AG04449 (cell line): ENCODE measurements around the gene INCA1.

Source experiments
- CTCF ChIA-PET: fragments of 350-600 bp; formaldehyde crosslinking; extraction: SDS; loops from one replicate; lab custom pipeline; 2021; ENCODE audit warnings: antibody characterized with exemption; lab: Yijun Ruan, JAX
- POLR2A ChIA-PET: fragments of 400-600, 350-600 bp; formaldehyde crosslinking; extraction: SDS; loops from one replicate; lab custom pipeline; 2020; ENCODE audit warnings: antibody characterized with exemption, inconsistent platforms; lab: Yijun Ruan, JAX
- DNase-seq: peaks from one replicate; pipeline ENCODE4 v3.0.0-alpha.2; 2010; ENCODE audit warnings: low read depth, low spot score
- H3K4me3 ChIP-seq: 2 replicates; pipeline ENCODE4 v1.5.1; 2011; ENCODE audit warnings: low read depth, mild to moderate bottlenecking, control low read depth, low read length
- CTCF ChIP-seq: IDR thresholded peaks from one replicate; pipeline ENCODE4 v1.5.1; 2011; ENCODE audit warnings: mild to moderate bottlenecking, moderate library complexity, low read length, control low read depth, inconsistent platforms; ENCODE audit not compliant: insufficient read depth; ENCODE audit errors: missing control alignments

INCA1 gene

GRCh38 chr17:4997302-4998026, at the start of gene INCA1, which contains the start of gene KIF1C:
INCA1 (minus strand) TSS chr17:4997522; CDS start chr17:4994437, 3,085 bp downstream.
KIF1C (plus strand) TSS chr17:4997950; CDS start chr17:5000247, 2,297 bp downstream.
- H3K4me3 ChIP-seq = peak within 1 kb of the TSS; percentile 96
- peak; percentile 21 for DNase-seq
- no peak for TF ChIP-seq CTCF
- ChIA-PET POLR2A (interaction anchor here (0.6 to 2.1 kb wide), 7 partner anchors 10 to 58 kb away, joined by 3 to 14 read pairs (median 4); partner anchors contain the start of genes CAMTA2, PFN1, RNF167 and SLC25A11), CTCF (interaction anchor here (0.6 to 2.9 kb wide), 8 partner anchors 10 to 94 kb away, joined by 3 to 17 read pairs (median 6); partner anchors contain the start of genes CAMTA2 and CHRNE)

DNA sequence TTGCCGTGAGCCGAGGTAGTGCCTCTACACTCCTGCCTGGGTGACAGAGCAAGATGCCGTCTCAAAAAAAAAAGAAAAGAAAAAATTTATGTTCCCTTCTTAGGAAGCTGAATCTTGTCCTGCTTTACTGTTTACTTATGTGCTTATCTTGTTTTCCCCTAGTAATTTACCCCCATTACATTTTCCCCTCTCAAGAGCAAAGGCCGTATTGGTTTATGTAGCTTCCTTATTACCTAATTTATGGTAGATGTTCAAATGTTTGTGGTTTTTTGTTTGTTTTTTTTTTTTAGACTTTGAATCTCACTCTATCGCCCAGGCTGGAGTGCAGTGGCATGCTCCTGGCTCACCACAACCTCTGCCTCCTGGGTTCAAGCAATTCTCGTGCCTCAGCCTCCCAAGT, 48.2 kb upstream of the INCA1 start:
- no peak for TF ChIP-seq CTCF
- no peak overlapping the region for H3K4me3 ChIP-seq
- ChIA-PET POLR2A (no interaction called here), CTCF (interaction anchor here (0.9 to 3.5 kb wide), 5 partner anchors 9 to 136 kb away, joined by 3 to 18 read pairs (median 4); no protein-coding TSS in a partner anchor)
- DNase-seq = no peak

- CTCF ChIA-PET = interaction anchor here (1.3 to 3.5 kb wide), 4 partner anchors 8 to 136 kb away, joined by 3 to 18 read pairs (median 4); no protein-coding TSS in a partner anchor
- no peak for TF ChIP-seq CTCF
- POLR2A ChIA-PET = no interaction called here
- no peak overlapping the region for H3K4me3 ChIP-seq
- DNase-seq = no peak
These were observed 47.3 kb upstream of the INCA1 start for GRCh38 chr17:5044630-5045029.

- ChIA-PET CTCF (interaction anchor here (3.5 kb wide), 1 partner anchor 12 kb away, joined by 18 read pairs; no protein-coding TSS in a partner anchor), POLR2A (interaction anchor here (0.7 kb wide), 1 partner anchor 21 kb away, joined by 3 read pairs; no protein-coding TSS in a partner anchor)
- DNase-seq = no peak
- no peak for TF ChIP-seq CTCF
- no peak overlapping the region for H3K4me3 ChIP-seq
These were observed 46.2 kb upstream of the INCA1 start for GRCh38 chr17:5043524-5043923.

GRCh38 chr17:5042157-5043022, 45.1 kb upstream of the INCA1 start:
- ChIA-PET CTCF (interaction anchor here (1.0 kb wide), 1 partner anchor 12 kb away, joined by 3 read pairs; no protein-coding TSS in a partner anchor), POLR2A (no interaction called here)
- H3K4me3 ChIP-seq = no peak overlapping the region
- DNase-seq = no peak
- TF ChIP-seq CTCF = no peak
